Large intestine (tissue), 3 donors: ENCODE data around the gene METTL26. TPM values are rescaled to one million over a fixed set of nuclear protein-coding genes. Genes with fewer than 3 reads are reported as not detected.

ENCODE experiments used
- DNase-seq, 2 donors: peaks; one replicate each; pipeline versions ENCODE4 v3.0.0 to v3.0.0-alpha.2; 2013
- H3K27ac ChIP-seq: one replicate; pipeline ENCODE4 v1.5.1; 2013; ENCODE audit warnings: low read length
- H3K27me3 ChIP-seq: 2 replicates; pipeline ENCODE4 v1.6.1; 2013; ENCODE audit warnings: low read length; ENCODE audit not compliant: control insufficient read depth, insufficient read depth
- H3K36me3 ChIP-seq: 2 replicates; pipeline ENCODE4 v1.6.1; 2013; ENCODE audit warnings: low read length; ENCODE audit not compliant: control insufficient read depth, insufficient read depth
- H3K4me1 ChIP-seq: one replicate; pipeline ENCODE4 v1.6.1; 2013; ENCODE audit warnings: low read length; ENCODE audit not compliant: control insufficient read depth, insufficient read depth
- H3K4me3 ChIP-seq: one replicate; pipeline ENCODE4 v1.5.1; 2013; ENCODE audit warnings: low read length
- H3K9me3 ChIP-seq: one replicate; pipeline ENCODE4 v1.6.1; 2013; ENCODE audit warnings: mild to moderate bottlenecking, low read depth, low read length, moderate library complexity; ENCODE audit not compliant: control insufficient read depth
- WGBS: methylation state at CpG from one replicate; pipeline ENCODE4 v1.1.5; 2013; ENCODE audit warnings: low lambda C conversion rate; ENCODE audit not compliant: insufficient coverage; 5-methylcytosine and 5-hydroxymethylcytosine counted together
- polyA plus RNA-seq: library from polyadenylated mRNA; unstranded; fragments of 120-200 nt; gene quantifications from one replicate; pipeline ENCODE4 v1.2.1, GENCODE V29; 2013

METTL26 gene
- polyA plus RNA-seq, 1 donor = 59.1 TPM

GRCh38 chr16:593807-594206, 42.3 kb downstream of the METTL26 start:
- DNase-seq = no peak
- peak overlapping the region; percentile 96 for H3K27ac ChIP-seq
- peaks cover 2% of the 10 kb centered on the region for H3K9me3 ChIP-seq
- peaks cover 38% of the 10 kb centered on the region for H3K4me1 ChIP-seq
- H3K27me3 ChIP-seq = no peaks in the 10 kb centered on the region
- H3K36me3 ChIP-seq = peaks cover 15% of the 10 kb centered on the region
- no CpG with 5 or more reads among the region's 16 CpGs for WGBS
- no peak overlapping the region for H3K4me3 ChIP-seq

GRCh38 chr16:593406-593805, 42.7 kb downstream of the METTL26 start:
- peak overlapping the region; percentile 96 for H3K27ac ChIP-seq
- no peaks in the 10 kb centered on the region for H3K27me3 ChIP-seq
- WGBS = no CpG with 5 or more reads among the region's 9 CpGs
- H3K36me3 ChIP-seq = peaks cover 12% of the 10 kb centered on the region
- H3K9me3 ChIP-seq = no peaks in the 10 kb centered on the region
- peak; percentile 90 to 96 for DNase-seq
- no peak overlapping the region for H3K4me3 ChIP-seq
- H3K4me1 ChIP-seq = peaks cover 39% of the 10 kb centered on the region

- peaks cover 46% of the 10 kb centered on the region for H3K4me1 ChIP-seq
- no CpG with 5 or more reads among the region's 24 CpGs for WGBS
- H3K36me3 ChIP-seq = peaks cover 12% of the 10 kb centered on the region
- no peaks in the 10 kb centered on the region for H3K9me3 ChIP-seq
- DNase-seq = peak; percentile 69 to 83
- H3K27me3 ChIP-seq = no peaks in the 10 kb centered on the region
- peak overlapping the region; percentile 96 for H3K27ac ChIP-seq
- no peak overlapping the region for H3K4me3 ChIP-seq
Measured at GRCh38 chr16:592518-593306, 43.4 kb downstream of the METTL26 start.

- 72% methylated on average over 2 of the region's 15 CpGs for WGBS
- no peaks in the 10 kb centered on the region for H3K9me3 ChIP-seq
- peaks cover 10% of the 10 kb centered on the region for H3K36me3 ChIP-seq
- H3K4me3 ChIP-seq = no peak overlapping the region
- H3K4me1 ChIP-seq = peaks cover 47% of the 10 kb centered on the region
- no peaks in the 10 kb centered on the region for H3K27me3 ChIP-seq
- DNase-seq = no peak
- H3K27ac ChIP-seq = peak overlapping the region; percentile 96
Measured at GRCh38 chr16:591892-592517, 44.1 kb downstream of the METTL26 start.

GRCh38 chr16:591231-591630, 44.9 kb downstream of the METTL26 start:
- no CpG with 5 or more reads among the region's 8 CpGs for WGBS
- Histone ChIP-seq H3K27me3 (no peaks in the 10 kb centered on the region), H3K4me3 (peak overlapping the region; percentile 88), H3K4me1 (peaks cover 47% of the 10 kb centered on the region), H3K36me3 (peaks cover 3% of the 10 kb centered on the region), H3K27ac (no peak overlapping the region), H3K9me3 (no peaks in the 10 kb centered on the region)
- no peak for DNase-seq

- H3K9me3 ChIP-seq = no peaks in the 10 kb centered on the region
- peak overlapping the region; percentile 77 for H3K27ac ChIP-seq
- WGBS = no CpG with 5 or more reads among the region's 10 CpGs
- H3K27me3 ChIP-seq = no peaks in the 10 kb centered on the region
- peaks cover 47% of the 10 kb centered on the region for H3K4me1 ChIP-seq
- H3K36me3 ChIP-seq = no peaks in the 10 kb centered on the region
- DNase-seq = peak in 1 of 2 donors; percentile 48
- peak overlapping the region; percentile 88 for H3K4me3 ChIP-seq
Measured at GRCh38 chr16:590815-591200, 45.3 kb downstream of the METTL26 start.

GRCh38 chr16:590188-590814, 45.8 kb downstream of the METTL26 start:
- peaks cover 3% of the 10 kb centered on the region for H3K27me3 ChIP-seq
- H3K4me3 ChIP-seq = peak overlapping the region; percentile 88
- H3K9me3 ChIP-seq = no peaks in the 10 kb centered on the region
- H3K4me1 ChIP-seq = peaks cover 47% of the 10 kb centered on the region
- DNase-seq = peak in 1 of 2 donors; percentile 63
- H3K27ac ChIP-seq = peak overlapping the region; percentile 77
- H3K36me3 ChIP-seq = no peaks in the 10 kb centered on the region
- WGBS = no CpG with 5 or more reads among the region's 71 CpGs

- peak within 1 kb of the TSS; percentile 96 for H3K27ac ChIP-seq
- peaks cover 3% of the 10 kb centered on the region for H3K27me3 ChIP-seq
- WGBS = no CpG with 5 or more reads among the region's 67 CpGs
- peak within 1 kb of the TSS; percentile 88 for H3K4me3 ChIP-seq
- H3K9me3 ChIP-seq = no peaks in the 10 kb centered on the region
- no peaks in the 10 kb centered on the region for H3K36me3 ChIP-seq
- H3K4me1 ChIP-seq = peaks cover 44% of the 10 kb centered on the region
- peak; percentile 99 for DNase-seq
Measured at GRCh38 chr16:589658-590187, 46.4 kb downstream of the METTL26 start, which contains the start of gene RAB40C. Gene RAB40C (plus strand): TSS chr16:590066. CDS start chr16:590292, 226 bp downstream.

GRCh38 chr16:588889-589657, 47.0 kb downstream of the METTL26 start:
- Histone ChIP-seq H3K4me3 (peak overlapping the region; percentile 86), H3K27me3 (peaks cover 3% of the 10 kb centered on the region), H3K36me3 (no peaks in the 10 kb centered on the region), H3K4me1 (peaks cover 42% of the 10 kb centered on the region), H3K27ac (peak overlapping the region; percentile 96), H3K9me3 (no peaks in the 10 kb centered on the region)
- peak; percentile 96 to 99 for DNase-seq
- no CpG with 5 or more reads among the region's 107 CpGs for WGBS

GRCh38 chr16:588639-588888, 47.5 kb downstream of the METTL26 start:
- no CpG with 5 or more reads among the region's 21 CpGs for WGBS
- Histone ChIP-seq H3K36me3 (no peaks in the 10 kb centered on the region), H3K9me3 (no peaks in the 10 kb centered on the region), H3K27ac (peak overlapping the region; percentile 96), H3K27me3 (peaks cover 3% of the 10 kb centered on the region), H3K4me1 (peaks cover 37% of the 10 kb centered on the region), H3K4me3 (peak overlapping the region; percentile 86)
- DNase-seq = peak; percentile 68 to 79
